ENCODE measurements around the gene HCCS.
A peak's percentile ranks its signal among the peaks of the same experiment; 100 is the strongest.

The HCCS gene

DNA sequence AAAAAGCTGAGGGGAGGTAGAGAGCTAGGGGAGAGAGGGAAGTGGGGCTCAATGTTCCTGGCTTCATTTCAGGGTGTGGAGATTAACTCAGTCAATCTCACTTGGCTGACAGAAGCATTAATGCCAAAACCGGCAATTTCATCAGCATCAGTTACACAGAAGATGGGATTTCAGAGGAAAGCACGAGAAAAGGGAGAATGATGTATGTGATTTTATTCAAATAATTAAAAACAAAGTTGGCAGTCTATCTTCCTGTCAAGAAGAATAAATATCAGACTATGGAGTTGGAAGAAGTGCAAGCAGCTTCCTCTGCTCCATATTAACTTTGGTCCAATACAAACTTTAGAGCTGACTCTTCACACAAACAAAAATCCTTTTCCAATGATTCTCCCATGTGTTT is 29.6 kb upstream of the HCCS start:
- no peak for DNase-seq (ENCODE audit: low read depth)
- no peak for TF ChIP-seq CTCF (IDR thresholded peaks at IDR 0.05; ENCODE audit: control insufficient read depth, insufficient read depth, low read depth, low read length, missing control alignments)
- no peak overlapping the region for H3K4me3 ChIP-seq (ENCODE audit: control insufficient read depth, low read depth, low read length)

- H3K4me3 ChIP-seq (ENCODE audit: control insufficient read depth, low read depth, low read length) = no peak overlapping the region
- no peak for TF ChIP-seq CTCF (IDR thresholded peaks at IDR 0.05; ENCODE audit: control insufficient read depth, insufficient read depth, low read depth, low read length, missing control alignments)
- DNase-seq (ENCODE audit: low read depth) = no peak
These were observed 25.8 kb upstream of the HCCS start for GRCh38 chrX:11085305-11085704.

GRCh38 chrX:11089802-11090201 is 21.3 kb upstream of the HCCS start:
- H3K4me3 ChIP-seq (ENCODE audit: control insufficient read depth, low read depth, low read length) = no peak overlapping the region
- no peak for DNase-seq (ENCODE audit: low read depth)
- TF ChIP-seq CTCF (IDR thresholded peaks at IDR 0.05; ENCODE audit: control insufficient read depth, insufficient read depth, low read depth, low read length, missing control alignments) = no peak

DNA sequence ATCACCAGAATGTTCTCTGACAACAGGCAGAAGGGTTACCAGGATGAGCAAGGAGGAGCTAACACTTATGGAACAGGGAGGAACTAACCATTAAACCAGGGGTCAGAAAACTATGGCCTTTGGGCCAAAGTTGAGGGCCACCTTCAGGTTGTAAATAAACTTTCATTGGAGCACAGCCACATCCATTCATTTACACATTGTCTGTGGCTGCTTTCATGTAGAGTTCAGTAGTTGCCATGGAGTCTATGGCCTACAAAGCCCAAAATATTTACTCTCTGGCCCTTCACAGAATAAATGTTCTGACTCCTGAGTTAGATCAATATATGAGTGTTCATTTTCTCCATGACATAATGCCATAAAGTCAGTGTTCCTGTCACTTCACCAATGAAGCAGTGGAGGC is 13.2 kb upstream of the HCCS start:
- no peak overlapping the region for H3K4me3 ChIP-seq (ENCODE audit: control insufficient read depth, low read depth, low read length)
- DNase-seq (ENCODE audit: low read depth) = no peak
- no peak for TF ChIP-seq CTCF (IDR thresholded peaks at IDR 0.05; ENCODE audit: control insufficient read depth, insufficient read depth, low read depth, low read length, missing control alignments)

GRCh38 chrX:11099465-11099864 is 11.7 kb upstream of the HCCS start:
- no peak for DNase-seq (ENCODE audit: low read depth)
- no peak for TF ChIP-seq CTCF (IDR thresholded peaks at IDR 0.05; ENCODE audit: control insufficient read depth, insufficient read depth, low read depth, low read length, missing control alignments)
- H3K4me3 ChIP-seq (ENCODE audit: control insufficient read depth, low read depth, low read length) = no peak overlapping the region

- peak; percentile 46 for TF ChIP-seq CTCF (IDR thresholded peaks at IDR 0.05; ENCODE audit: control insufficient read depth, insufficient read depth, low read depth, low read length, missing control alignments)
- DNase-seq (ENCODE audit: low read depth) = no peak
These were observed 10.7 kb upstream of the HCCS start for GRCh38 chrX:11100281-11101035.

More at GRCh38 chrX:11100281-11101035, 10.7 kb upstream of the HCCS start:
- no peak overlapping the region for H3K4me3 ChIP-seq (ENCODE audit: control insufficient read depth, low read depth, low read length)

Measured in AG09309 (cell line).